Lower lobe of right lung (tissue), 2 donors: ENCODE results near the gene GUK1. TPM values are rescaled to one million over a fixed set of nuclear protein-coding genes. Genes with fewer than 3 reads are reported as not detected.
A peak's percentile ranks its signal among the peaks of the same experiment; 100 is the strongest.

Source experiments
- ATAC-seq, 2 donors: fragments of 200-7000 bp; cut with Tn5 transposase; one replicate each; pipeline ENCODE4 v1.9.1; 2020 to 2022; ENCODE audit warnings: mild to moderate bottlenecking in 2 of 2, moderate library complexity in 2 of 2
- DNase-seq: peaks from one replicate; pipeline ENCODE4 v3.0.0-alpha.2; 2020
- H3K27ac ChIP-seq: fragments of 200-600 bp; one replicate; pipeline ENCODE4 v1.8.0; 2022
- H3K27me3 ChIP-seq: fragments of 200-600 bp; one replicate; pipeline ENCODE4 v1.8.0; 2022; ENCODE audit warnings: low read depth
- H3K36me3 ChIP-seq: fragments of 200-600 bp; one replicate; pipeline ENCODE4 v1.8.0; 2022; ENCODE audit warnings: mild to moderate bottlenecking
- H3K4me1 ChIP-seq: fragments of 200-600 bp; one replicate; pipeline ENCODE4 v1.8.0; 2022
- H3K4me3 ChIP-seq: fragments of 200-600 bp; one replicate; pipeline ENCODE4 v1.8.0; 2022; ENCODE audit warnings: mild to moderate bottlenecking
- H3K9me3 ChIP-seq: fragments of 200-600 bp; one replicate; pipeline ENCODE4 v1.8.0; 2022
- CTCF ChIP-seq: fragments of 200-600 bp; IDR thresholded peaks from one replicate; pipeline ENCODE4 v1.8.0; 2022; ENCODE audit warnings: antibody characterized with exemption, mild to moderate bottlenecking
- intact Hi-C: fragments of 100-400 bp; cut with DNase I; formaldehyde crosslinking; loops from one replicate; pipeline ENCODE4 v1.11.0; 2022
- total RNA-seq: library from RNA; stranded (reverse); fragmentation: NEBNext Ultra II Directional; extraction: Animal tissue kit (Norgen Biotek cat#: 25700); gene quantifications from one replicate; pipeline ENCODE4 v1.2.1, GENCODE V29; 2021
- donor health status: DM: no; HTN: yes; CAD: no; lungs with severe emphysema.

GUK1 gene
- total RNA-seq, 1 donor from 2014 or later: 192 TPM

GRCh38 chr1:228150120-228150460 lies 10.0 kb downstream of the GUK1 start:
- H3K27me3 ChIP-seq: no peaks in the 10 kb centered on the region
- intact Hi-C loops: no loop called here
- H3K4me3 ChIP-seq: peak overlapping the region; percentile 51
- no peak for TF ChIP-seq CTCF
- ATAC-seq (peak in 1 of 2 donors; percentile 2), DNase-seq (no peak)
- peak overlapping the region; percentile 88 for H3K27ac ChIP-seq
- peaks cover 47% of the 10 kb centered on the region for H3K4me1 ChIP-seq
- peaks cover 46% of the 10 kb centered on the region for H3K36me3 ChIP-seq
- H3K9me3 ChIP-seq: no peaks in the 10 kb centered on the region

GRCh38 chr1:228150461-228151179 lies 10.5 kb downstream of the GUK1 start:
- intact Hi-C loops: no loop called here
- TF ChIP-seq CTCF: no peak
- H3K36me3 ChIP-seq: peaks cover 41% of the 10 kb centered on the region
- H3K4me3 ChIP-seq: peak overlapping the region; percentile 51
- H3K27ac ChIP-seq: peak overlapping the region; percentile 88
- peak; percentile 50 for DNase-seq
- H3K4me1 ChIP-seq: peaks cover 43% of the 10 kb centered on the region
- H3K27me3 ChIP-seq: no peaks in the 10 kb centered on the region
- no peaks in the 10 kb centered on the region for H3K9me3 ChIP-seq
- ATAC-seq: peak; percentile 29 to 43

GRCh38 chr1:228151180-228151925 lies 11.3 kb downstream of the GUK1 start:
- Histone ChIP-seq H3K27me3 (no peaks in the 10 kb centered on the region), H3K4me1 (peaks cover 42% of the 10 kb centered on the region), H3K27ac (peak overlapping the region; percentile 88), H3K36me3 (peaks cover 34% of the 10 kb centered on the region), H3K9me3 (no peaks in the 10 kb centered on the region), H3K4me3 (peak overlapping the region; percentile 51)
- ATAC-seq: no peak
- DNase-seq: no peak
- TF ChIP-seq CTCF: no peak
- intact Hi-C loops: no loop called here

GRCh38 chr1:228152097-228152917 lies 12.2 kb downstream of the GUK1 start:
- no peak for TF ChIP-seq CTCF
- intact Hi-C loops: no loop called here
- Histone ChIP-seq H3K4me3 (no peak overlapping the region), H3K4me1 (peaks cover 42% of the 10 kb centered on the region), H3K36me3 (peaks cover 24% of the 10 kb centered on the region), H3K27ac (peak overlapping the region; percentile 88), H3K9me3 (no peaks in the 10 kb centered on the region), H3K27me3 (no peaks in the 10 kb centered on the region)
- no peak for DNase-seq
- ATAC-seq: no peak

- H3K4me3 ChIP-seq: no peak overlapping the region
- H3K9me3 ChIP-seq: no peaks in the 10 kb centered on the region
- no peaks in the 10 kb centered on the region for H3K27me3 ChIP-seq
- intact Hi-C loops: no loop called here
- DNase-seq (peak; percentile 10), ATAC-seq (no peak)
- no peak for TF ChIP-seq CTCF
- no peak overlapping the region for H3K27ac ChIP-seq
- peaks cover 42% of the 10 kb centered on the region for H3K4me1 ChIP-seq
- peaks cover 18% of the 10 kb centered on the region for H3K36me3 ChIP-seq
Observed at GRCh38 chr1:228152918-228153258, 12.8 kb downstream of the GUK1 start.
